ENCODE measurements around the gene FNDC3B. TPM values are rescaled to one million over a fixed set of nuclear protein-coding genes. Genes with fewer than 3 reads are reported as not detected.

FNDC3B gene
- total and polyA plus RNA-seq, 9 of the 15 experiments (the other 6 are each of a cell fraction or from before 2014, with no cell fraction given) = 7.0 to 35.8 (median 16.2) TPM

DNA sequence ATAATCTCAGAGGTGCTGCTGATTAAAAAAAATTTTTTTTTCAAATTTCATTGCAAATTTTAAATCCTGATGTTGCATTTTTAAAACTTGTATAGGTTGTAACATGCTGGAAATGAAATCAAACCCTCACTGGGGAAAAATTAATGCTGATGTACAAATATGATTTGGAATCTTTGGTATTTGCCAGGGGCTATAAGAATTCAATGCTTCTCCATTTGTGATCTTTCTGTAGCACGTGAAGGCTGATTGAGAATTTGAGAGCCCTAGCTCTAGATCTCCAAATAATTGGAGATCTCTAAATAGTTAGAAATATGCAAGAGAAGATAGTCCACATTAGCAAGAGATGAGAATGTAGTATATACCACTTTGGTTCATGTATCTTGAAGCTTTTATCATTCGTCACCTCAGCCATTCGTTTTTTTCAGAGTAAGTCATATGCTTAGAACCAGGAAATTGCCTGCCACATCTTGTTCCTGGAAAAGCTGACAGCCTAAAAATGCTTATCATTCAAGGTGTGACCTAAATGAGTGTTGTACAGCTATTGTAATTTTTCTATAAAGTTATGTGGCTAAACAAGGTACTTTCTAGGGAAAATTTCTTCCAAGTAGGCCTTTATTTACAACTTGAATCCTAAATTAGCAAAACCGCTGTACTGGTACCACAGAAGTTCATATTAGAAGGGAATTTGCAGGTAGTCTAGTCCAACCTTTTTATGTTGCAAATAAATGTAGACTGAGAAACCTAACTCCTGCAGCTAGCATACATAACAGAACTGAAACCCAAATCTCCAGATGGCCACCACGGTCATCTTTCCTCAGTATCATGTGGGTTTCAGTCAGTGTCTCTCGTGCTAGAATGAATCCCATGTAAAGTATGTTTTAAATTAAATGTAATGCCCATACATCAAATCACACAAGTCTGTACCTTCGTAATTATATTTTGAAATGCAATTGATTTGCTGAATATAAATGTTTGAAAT lies 48.5 kb downstream of the FNDC3B start (continued):
- TF ChIP-seq, protein P1, sequence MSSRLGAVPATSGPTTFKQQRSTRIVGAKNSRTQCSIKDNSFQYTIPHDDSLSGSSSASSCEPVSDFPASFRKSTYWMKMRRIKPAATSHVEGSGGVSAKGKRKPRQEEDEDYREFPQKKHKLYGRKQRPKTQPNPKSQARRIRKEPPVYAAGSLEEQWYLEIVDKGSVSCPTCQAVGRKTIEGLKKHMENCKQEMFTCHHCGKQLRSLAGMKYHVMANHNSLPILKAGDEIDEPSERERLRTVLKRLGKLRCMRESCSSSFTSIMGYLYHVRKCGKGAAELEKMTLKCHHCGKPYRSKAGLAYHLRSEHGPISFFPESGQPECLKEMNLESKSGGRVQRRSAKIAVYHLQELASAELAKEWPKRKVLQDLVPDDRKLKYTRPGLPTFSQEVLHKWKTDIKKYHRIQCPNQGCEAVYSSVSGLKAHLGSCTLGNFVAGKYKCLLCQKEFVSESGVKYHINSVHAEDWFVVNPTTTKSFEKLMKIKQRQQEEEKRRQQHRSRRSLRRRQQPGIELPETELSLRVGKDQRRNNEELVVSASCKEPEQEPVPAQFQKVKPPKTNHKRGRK (tag; IDR thresholded peaks at IDR 0.05) = no peak
- TF ChIP-seq JUND (IDR thresholded peaks at IDR 0.05; ENCODE audit: borderline replicate concordance, low read depth, low read length) = no peak; the same call in 1 of the 2 replicates
- peak; percentile 60; the same call in 1 of the 3 replicates for TF ChIP-seq JUND (tag; IDR thresholded peaks at IDR 0.05; ENCODE audit: borderline replicate concordance, low read depth, low read length)
- no peak for TF ChIP-seq TEAD1 (CRISPR knock-in tag; IDR thresholded peaks at IDR 0.05)
- peak; percentile 47; the same call in 1 of the 2 replicates for TF ChIP-seq DPF2 (IDR thresholded peaks at IDR 0.05)
- TF ChIP-seq, protein P2, sequence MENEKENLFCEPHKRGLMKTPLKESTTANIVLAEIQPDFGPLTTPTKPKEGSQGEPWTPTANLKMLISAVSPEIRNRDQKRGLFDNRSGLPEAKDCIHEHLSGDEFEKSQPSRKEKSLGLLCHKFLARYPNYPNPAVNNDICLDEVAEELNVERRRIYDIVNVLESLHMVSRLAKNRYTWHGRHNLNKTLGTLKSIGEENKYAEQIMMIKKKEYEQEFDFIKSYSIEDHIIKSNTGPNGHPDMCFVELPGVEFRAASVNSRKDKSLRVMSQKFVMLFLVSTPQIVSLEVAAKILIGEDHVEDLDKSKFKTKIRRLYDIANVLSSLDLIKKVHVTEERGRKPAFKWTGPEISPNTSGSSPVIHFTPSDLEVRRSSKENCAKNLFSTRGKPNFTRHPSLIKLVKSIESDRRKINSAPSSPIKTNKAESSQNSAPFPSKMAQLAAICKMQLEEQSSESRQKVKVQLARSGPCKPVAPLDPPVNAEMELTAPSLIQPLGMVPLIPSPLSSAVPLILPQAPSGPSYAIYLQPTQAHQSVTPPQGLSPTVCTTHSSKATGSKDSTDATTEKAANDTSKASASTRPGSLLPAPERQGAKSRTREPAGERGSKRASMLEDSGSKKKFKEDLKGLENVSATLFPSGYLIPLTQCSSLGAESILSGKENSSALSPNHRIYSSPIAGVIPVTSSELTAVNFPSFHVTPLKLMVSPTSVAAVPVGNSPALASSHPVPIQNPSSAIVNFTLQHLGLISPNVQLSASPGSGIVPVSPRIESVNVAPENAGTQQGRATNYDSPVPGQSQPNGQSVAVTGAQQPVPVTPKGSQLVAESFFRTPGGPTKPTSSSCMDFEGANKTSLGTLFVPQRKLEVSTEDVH (IDR thresholded peaks at IDR 0.05; ENCODE audit: low read depth, partially characterized antibody) = no peak
- TF ChIP-seq NCOA4 (IDR thresholded peaks at IDR 0.05; ENCODE audit: partially characterized antibody) = no peak
- TF ChIP-seq L3MBTL2 (IDR thresholded peaks at IDR 0.05) = peak; percentile 85
- no peak for TF ChIP-seq KDM5B (IDR thresholded peaks at IDR 0.05; ENCODE audit: insufficient replicate concordance, low read depth, low read length)
- TF ChIP-seq NR2C1 (IDR thresholded peaks at IDR 0.05) = no peak
- TF ChIP-seq NR2C1 (tag; IDR thresholded peaks at IDR 0.05) = no peak
- no peak for TF ChIP-seq EWSR1 (IDR thresholded peaks at IDR 0.05; ENCODE audit: borderline replicate concordance, low read depth, partially characterized antibody)
- TF ChIP-seq E2F3 (CRISPR knock-in tag; IDR thresholded peaks at IDR 0.05) = no peak
- TF ChIP-seq, protein P3, sequence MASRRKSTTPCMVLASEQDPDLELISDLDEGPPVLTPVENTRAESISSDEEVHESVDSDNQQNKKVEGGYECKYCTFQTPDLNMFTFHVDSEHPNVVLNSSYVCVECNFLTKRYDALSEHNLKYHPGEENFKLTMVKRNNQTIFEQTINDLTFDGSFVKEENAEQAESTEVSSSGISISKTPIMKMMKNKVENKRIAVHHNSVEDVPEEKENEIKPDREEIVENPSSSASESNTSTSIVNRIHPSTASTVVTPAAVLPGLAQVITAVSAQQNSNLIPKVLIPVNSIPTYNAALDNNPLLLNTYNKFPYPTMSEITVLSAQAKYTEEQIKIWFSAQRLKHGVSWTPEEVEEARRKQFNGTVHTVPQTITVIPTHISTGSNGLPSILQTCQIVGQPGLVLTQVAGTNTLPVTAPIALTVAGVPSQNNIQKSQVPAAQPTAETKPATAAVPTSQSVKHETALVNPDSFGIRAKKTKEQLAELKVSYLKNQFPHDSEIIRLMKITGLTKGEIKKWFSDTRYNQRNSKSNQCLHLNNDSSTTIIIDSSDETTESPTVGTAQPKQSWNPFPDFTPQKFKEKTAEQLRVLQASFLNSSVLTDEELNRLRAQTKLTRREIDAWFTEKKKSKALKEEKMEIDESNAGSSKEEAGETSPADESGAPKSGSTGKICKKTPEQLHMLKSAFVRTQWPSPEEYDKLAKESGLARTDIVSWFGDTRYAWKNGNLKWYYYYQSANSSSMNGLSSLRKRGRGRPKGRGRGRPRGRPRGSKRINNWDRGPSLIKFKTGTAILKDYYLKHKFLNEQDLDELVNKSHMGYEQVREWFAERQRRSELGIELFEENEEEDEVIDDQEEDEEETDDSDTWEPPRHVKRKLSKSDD (conservative IDR thresholded peaks at IDR 0.05; ENCODE audit: low read length) = no peak
- TF ChIP-seq BRD4 (IDR thresholded peaks at IDR 0.05) = no peak; the same call in 1 of the 2 replicates
- TF ChIP-seq, protein P4, sequence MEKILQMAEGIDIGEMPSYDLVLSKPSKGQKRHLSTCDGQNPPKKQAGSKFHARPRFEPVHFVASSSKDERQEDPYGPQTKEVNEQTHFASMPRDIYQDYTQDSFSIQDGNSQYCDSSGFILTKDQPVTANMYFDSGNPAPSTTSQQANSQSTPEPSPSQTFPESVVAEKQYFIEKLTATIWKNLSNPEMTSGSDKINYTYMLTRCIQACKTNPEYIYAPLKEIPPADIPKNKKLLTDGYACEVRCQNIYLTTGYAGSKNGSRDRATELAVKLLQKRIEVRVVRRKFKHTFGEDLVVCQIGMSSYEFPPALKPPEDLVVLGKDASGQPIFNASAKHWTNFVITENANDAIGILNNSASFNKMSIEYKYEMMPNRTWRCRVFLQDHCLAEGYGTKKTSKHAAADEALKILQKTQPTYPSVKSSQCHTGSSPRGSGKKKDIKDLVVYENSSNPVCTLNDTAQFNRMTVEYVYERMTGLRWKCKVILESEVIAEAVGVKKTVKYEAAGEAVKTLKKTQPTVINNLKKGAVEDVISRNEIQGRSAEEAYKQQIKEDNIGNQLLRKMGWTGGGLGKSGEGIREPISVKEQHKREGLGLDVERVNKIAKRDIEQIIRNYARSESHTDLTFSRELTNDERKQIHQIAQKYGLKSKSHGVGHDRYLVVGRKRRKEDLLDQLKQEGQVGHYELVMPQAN (IDR thresholded peaks at IDR 0.05; ENCODE audit: borderline replicate concordance) = no peak
- TF ChIP-seq TARDBP (IDR thresholded peaks at IDR 0.05) = no peak
- TF ChIP-seq, protein P5, sequence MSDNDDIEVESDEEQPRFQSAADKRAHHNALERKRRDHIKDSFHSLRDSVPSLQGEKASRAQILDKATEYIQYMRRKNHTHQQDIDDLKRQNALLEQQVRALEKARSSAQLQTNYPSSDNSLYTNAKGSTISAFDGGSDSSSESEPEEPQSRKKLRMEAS (CRISPR knock-in tag; IDR thresholded peaks at IDR 0.05) = no peak
